SK-N-MC (cell line): ENCODE data around the gene GPC6.

ENCODE experiments used
- DNase-seq: peaks from one replicate; pipeline ENCODE4 v3.0.0-alpha.2; 2011; ENCODE audit warnings: low read depth, low spot score
- H3K27ac ChIP-seq: fragments of 200-600 bp; sonication (generic); 2 replicates; pipeline ENCODE4 v1.5.1; 2016; ENCODE audit warnings: mixed run types
- H3K36me3 ChIP-seq: fragments of 200-600 bp; sonication (generic); 2 replicates; pipeline ENCODE4 v1.6.1; 2017; ENCODE audit warnings: antibody characterized with exemption, low read length, mixed read lengths; ENCODE audit not compliant: insufficient read depth
- H3K4me3 ChIP-seq: fragments of 200-600 bp; sonication (generic); 2 replicates; pipeline ENCODE4 v1.5.1; 2016
- H3K9ac ChIP-seq: fragments of 200-600 bp; sonication (generic); 2 replicates; pipeline ENCODE4 v1.8.0; 2017; ENCODE audit warnings: mixed run types, mixed read lengths; ENCODE audit not compliant: insufficient read length
- H3K9me3 ChIP-seq: fragments of 200-600 bp; sonication (generic); 2 replicates; pipeline ENCODE4 v1.6.1; 2017; ENCODE audit warnings: low read depth, mild to moderate bottlenecking, antibody characterized with exemption, low read length, moderate library complexity, mixed read lengths
- EZH2 ChIP-seq: fragments of 200-600 bp; sonication (generic); IDR thresholded peaks from one replicate; pipeline ENCODE4 v1.6.1; 2017; ENCODE audit warnings: antibody characterized with exemption
- FOXP2 ChIP-seq: optimal IDR thresholded peaks from 2 replicates; pipeline ENCODE3; 2011; ENCODE audit warnings: mild to moderate bottlenecking, moderate library complexity; ENCODE audit not compliant: insufficient read depth; ENCODE audit errors: extremely low read length, control extremely low read depth
- POLR2AphosphoS5 ChIP-seq: IDR thresholded peaks from 2 replicates; pipeline ENCODE4 v1.6.1; 2012; ENCODE audit warnings: mild to moderate bottlenecking, low read depth, low read length, borderline replicate concordance

GPC6 gene

GRCh38 chr13:93700115-93700514 lies 473.5 kb downstream of the GPC6 start:
- no peak for DNase-seq
- TF ChIP-seq POLR2AphosphoS5 (no peak), FOXP2 (no peak), EZH2 (no peak)
- H3K27ac ChIP-seq = no peak overlapping the region

GRCh38 chr13:93708308-93709075 lies 481.9 kb downstream of the GPC6 start:
- no peaks in the 10 kb centered on the region for H3K36me3 ChIP-seq
- H3K9ac ChIP-seq = no peak overlapping the region
- no peak overlapping the region for H3K4me3 ChIP-seq
- no peak overlapping the region for H3K27ac ChIP-seq
- no peak for TF ChIP-seq POLR2AphosphoS5
- no peak for TF ChIP-seq EZH2
- TF ChIP-seq FOXP2 = no peak
- no peaks in the 10 kb centered on the region for H3K9me3 ChIP-seq
- no peak for DNase-seq

More at GRCh38 chr13:93700115-93700514, 473.5 kb downstream of the GPC6 start:
- no peak overlapping the region for H3K9ac ChIP-seq
- H3K36me3 ChIP-seq = peaks cover 3% of the 10 kb centered on the region; the same call in 1 of the 2 replicates
- H3K4me3 ChIP-seq = no peak overlapping the region
- no peaks in the 10 kb centered on the region for H3K9me3 ChIP-seq

- no peak for TF ChIP-seq FOXP2
- TF ChIP-seq POLR2AphosphoS5 = no peak
- no peak for TF ChIP-seq EZH2
- H3K27ac ChIP-seq = peak overlapping the region; percentile 67
- peak overlapping the region; percentile 30; the same call in 1 of the 2 replicates for H3K4me3 ChIP-seq
- DNase-seq = no peak
- H3K9ac ChIP-seq = no peak overlapping the region
- no peaks in the 10 kb centered on the region for H3K36me3 ChIP-seq
- H3K9me3 ChIP-seq = no peaks in the 10 kb centered on the region
Measured at GRCh38 chr13:93709506-93710244, 483.1 kb downstream of the GPC6 start.

GRCh38 chr13:93714171-93714570 lies 487.6 kb downstream of the GPC6 start:
- DNase-seq = no peak
- Histone ChIP-seq H3K4me3 (no peak overlapping the region), H3K27ac (no peak overlapping the region), H3K9ac (no peak overlapping the region), H3K9me3 (no peaks in the 10 kb centered on the region), H3K36me3 (no peaks in the 10 kb centered on the region)
- TF ChIP-seq FOXP2 (no peak), POLR2AphosphoS5 (no peak), EZH2 (no peak)

GRCh38 chr13:93715866-93716265 lies 489.3 kb downstream of the GPC6 start:
- no peak for DNase-seq
- Histone ChIP-seq H3K9ac (no peak overlapping the region), H3K9me3 (no peaks in the 10 kb centered on the region), H3K4me3 (no peak overlapping the region), H3K27ac (no peak overlapping the region), H3K36me3 (no peaks in the 10 kb centered on the region)
- TF ChIP-seq POLR2AphosphoS5 = no peak
- no peak for TF ChIP-seq FOXP2
- no peak for TF ChIP-seq EZH2

- no peak overlapping the region for H3K4me3 ChIP-seq
- no peak for DNase-seq
Measured at GRCh38 chr13:93716623-93717022, 490.0 kb downstream of the GPC6 start.

GRCh38 chr13:93721483-93721882 lies 494.9 kb downstream of the GPC6 start:
- Histone ChIP-seq H3K27ac (no peak overlapping the region), H3K9me3 (no peaks in the 10 kb centered on the region), H3K9ac (no peak overlapping the region), H3K4me3 (no peak overlapping the region), H3K36me3 (no peaks in the 10 kb centered on the region)
- DNase-seq = no peak
- TF ChIP-seq FOXP2 = no peak
- TF ChIP-seq EZH2 = no peak
- TF ChIP-seq POLR2AphosphoS5 = no peak

More at GRCh38 chr13:93716623-93717022, 490.0 kb downstream of the GPC6 start:
- no peaks in the 10 kb centered on the region for H3K36me3 ChIP-seq
- no peaks in the 10 kb centered on the region for H3K9me3 ChIP-seq
- H3K9ac ChIP-seq = no peak overlapping the region
- TF ChIP-seq POLR2AphosphoS5 (no peak), FOXP2 (no peak), EZH2 (no peak)
- no peak overlapping the region for H3K27ac ChIP-seq

- no peak overlapping the region for H3K9ac ChIP-seq
- no peak for DNase-seq
- H3K4me3 ChIP-seq = no peak overlapping the region
- no peaks in the 10 kb centered on the region for H3K9me3 ChIP-seq
- H3K36me3 ChIP-seq = no peaks in the 10 kb centered on the region
- TF ChIP-seq EZH2 = no peak
- no peak for TF ChIP-seq FOXP2
- no peak for TF ChIP-seq POLR2AphosphoS5
- no peak overlapping the region for H3K27ac ChIP-seq
Measured at GRCh38 chr13:93723316-93723715, 496.7 kb downstream of the GPC6 start.

- Histone ChIP-seq H3K9me3 (no peaks in the 10 kb centered on the region), H3K4me3 (no peak overlapping the region), H3K27ac (no peak overlapping the region), H3K9ac (no peak overlapping the region), H3K36me3 (no peaks in the 10 kb centered on the region)
- DNase-seq = no peak
- no peak for TF ChIP-seq FOXP2
- no peak for TF ChIP-seq POLR2AphosphoS5
- no peak for TF ChIP-seq EZH2
Measured at GRCh38 chr13:93724187-93724586, 497.6 kb downstream of the GPC6 start.
